Adipose tissue (tissue), 3 donors: ENCODE results near the gene THSD4. TPM values are rescaled to one million over a fixed set of nuclear protein-coding genes. Genes with fewer than 3 reads are reported as not detected.

Experiments
- H3K27ac ChIP-seq: one replicate; pipeline ENCODE4 v1.5.1; 2013; ENCODE audit warnings: low read depth, low read length
- WGBS, 3 donors: extraction: QIAGEN DNeasy Blood & Tissue Kit; methylation state at CpG; one replicate each; pipeline ENCODE4 v1.1.7; 2013; 5-methylcytosine and 5-hydroxymethylcytosine counted together
- polyA plus RNA-seq, 3 donors: library from polyadenylated mRNA; stranded (reverse); fragments of 200-250 nt; gene quantifications; one replicate each; pipeline ENCODE4 v1.2.3, GENCODE V29; 2013
- donor health status: healthy with polysubstance abuse.
- donor health status: Bipolar disorder and iron deficiency.
- donor health status: healthy.

THSD4 gene
- polyA plus RNA-seq, 3 donors: 1.6 to 3.1 (median 2.4) TPM

GRCh38 chr15:71226536-71227455, 111.5 kb downstream of the THSD4 start:
- 73 to 82% (median 79%) methylated on average over 15 of the region's 15 CpGs for WGBS, 3 donors
- H3K27ac ChIP-seq: no peak overlapping the region

GRCh38 chr15:71228403-71228802, 113.1 kb downstream of the THSD4 start:
- no peak overlapping the region for H3K27ac ChIP-seq
- 92 to 100% (median 94%) methylated on average over 1 of the region's 1 CpG for WGBS, 3 donors

- H3K27ac ChIP-seq: no peak overlapping the region
- 73 to 93% (median 92%) methylated on average over 8 of the region's 8 CpGs for WGBS, 3 donors
These were observed 115.0 kb downstream of the THSD4 start for GRCh38 chr15:71230303-71230702.

- H3K27ac ChIP-seq: no peak overlapping the region
- 41 to 48% (median 45%) methylated on average over 6 of the region's 6 CpGs for WGBS, 3 donors
These were observed 116.5 kb downstream of the THSD4 start for GRCh38 chr15:71231758-71232157.

- H3K27ac ChIP-seq: no peak overlapping the region
- 91 to 96% (median 96%) methylated on average over 5 of the region's 5 CpGs for WGBS, 3 donors
These were observed 117.1 kb downstream of the THSD4 start for GRCh38 chr15:71232411-71232810.

- WGBS, 3 donors: 69 to 76% (median 71%) methylated on average over 11 of the region's 11 CpGs
- H3K27ac ChIP-seq: no peak overlapping the region
These were observed 122.4 kb downstream of the THSD4 start for GRCh38 chr15:71237456-71238188.

- H3K27ac ChIP-seq: no peak overlapping the region
- 56 to 85% (median 77%) methylated on average over 1 of the region's 1 CpG for WGBS, 3 donors
These were observed 123.7 kb downstream of the THSD4 start for GRCh38 chr15:71238926-71239325.

- H3K27ac ChIP-seq: no peak overlapping the region
- WGBS, 3 donors: 63 to 83% (median 79%) methylated on average over 10 of the region's 10 CpGs
These were observed 124.5 kb downstream of the THSD4 start for GRCh38 chr15:71239592-71240364.

- 86 to 94% (median 93%) methylated on average over 6 of the region's 6 CpGs for WGBS, 3 donors
These were observed 127.0 kb downstream of the THSD4 start for GRCh38 chr15:71242292-71242691.

GRCh38 chr15:71244250-71244649, 129.0 kb downstream of the THSD4 start:
- H3K27ac ChIP-seq: no peak overlapping the region
- 68 to 94% (median 92%) methylated on average over 2 of the region's 2 CpGs for WGBS, 3 donors

More at GRCh38 chr15:71242292-71242691, 127.0 kb downstream of the THSD4 start:
- no peak overlapping the region for H3K27ac ChIP-seq

GRCh38 chr15:71245588-71245987, 130.3 kb downstream of the THSD4 start:
- WGBS, 3 donors: 88 to 94% (median 88%) methylated on average over 2 of the region's 2 CpGs
- H3K27ac ChIP-seq: no peak overlapping the region

GRCh38 chr15:71248386-71248785, 133.1 kb downstream of the THSD4 start:
- 70 to 74% (median 70%) methylated on average over 3 of the region's 3 CpGs for WGBS, 3 donors
- H3K27ac ChIP-seq: no peak overlapping the region

GRCh38 chr15:71249986-71250385, 134.7 kb downstream of the THSD4 start:
- 57 to 67% (median 60%) methylated on average over 4 of the region's 4 CpGs for WGBS, 3 donors
- H3K27ac ChIP-seq: no peak overlapping the region

GRCh38 chr15:71250936-71251583, 135.8 kb downstream of the THSD4 start:
- 56 to 65% (median 58%) methylated on average over 2 of the region's 2 CpGs for WGBS, 3 donors
- H3K27ac ChIP-seq: no peak overlapping the region

- 52 to 61% (median 60%) methylated on average over 4 of the region's 4 CpGs for WGBS, 3 donors
- no peak overlapping the region for H3K27ac ChIP-seq
These were observed 136.3 kb downstream of the THSD4 start for GRCh38 chr15:71251584-71252043.

GRCh38 chr15:71252044-71252739, 136.9 kb downstream of the THSD4 start:
- H3K27ac ChIP-seq: no peak overlapping the region

GRCh38 chr15:71252740-71253047, 137.4 kb downstream of the THSD4 start:
- H3K27ac ChIP-seq: no peak overlapping the region
- 94 to 97% (median 96%) methylated on average over 3 of the region's 3 CpGs for WGBS, 3 donors

More at GRCh38 chr15:71252044-71252739, 136.9 kb downstream of the THSD4 start:
- WGBS, 3 donors: 71 to 83% (median 73%) methylated on average over 6 of the region's 6 CpGs

- WGBS, 3 donors: 87 to 90% (median 88%) methylated on average over 3 of the region's 3 CpGs
- no peak overlapping the region for H3K27ac ChIP-seq
These were observed 139.2 kb downstream of the THSD4 start for GRCh38 chr15:71254491-71254890.
